PFSK-1 (cell line): ENCODE data around the gene CCDC32.

ENCODE experiments used
- POLR2AphosphoS5 ChIP-seq: IDR thresholded peaks from 2 replicates; pipeline ENCODE4 v1.6.1; 2012; ENCODE audit warnings: low read depth, mild to moderate bottlenecking, control low read depth, low read length, moderate library complexity
- REST ChIP-seq, 2 experiments: IDR thresholded peaks; 2 replicates each; pipeline versions ENCODE4 v1.6.1 to v1.8.0; 2011 to 2012; ENCODE audit warnings: low read depth in 2 of 2, low read length in 2 of 2, control low read depth in 1 of 2, inconsistent platforms in 1 of 2, mild to moderate bottlenecking in 1 of 2, moderate library complexity in 1 of 2; ENCODE audit not compliant: insufficient read depth in 1 of 2

GRCh38 chr15:40506964-40507571 is 57.8 kb downstream of the CCDC32 start:
- TF ChIP-seq POLR2AphosphoS5 (no peak), REST (IDR thresholded peaks at IDR 0.05; ENCODE audit: insufficient read depth in 1 of 2, low read depth in 2 of 2, low read length in 2 of 2) (no peak)
